Measurements from ENCODE around the gene LDLRAD4.
"Not testable (repeated sequence)": the region's sequence is repeated elsewhere in the genome, so short reads cannot be mapped to it uniquely, and the experiment has no call there.

Gene LDLRAD4

GRCh38 chr18:13336841-13337240, 118.3 kb downstream of the LDLRAD4 start:
- peaks cover 0 to 31% (median 6%) of the 10 kb centered on the region in 4 donors for H3K4me1 ChIP-seq
- DNase-seq: no peak
- no peaks in the 10 kb centered on the region for H3K27me3 ChIP-seq
- no peak overlapping the region for H3K27ac ChIP-seq
- intact Hi-C loops (cut with DNase I; ENCODE audit: low total_unique reads): no loop called here
- no peaks in the 10 kb centered on the region for H3K36me3 ChIP-seq
- peaks cover 0 to 12% (median 6%) of the 10 kb centered on the region in 3 donors for H3K9me3 ChIP-seq
- H3K4me3 ChIP-seq: no peak overlapping the region
- no peak for TF ChIP-seq CTCF (IDR thresholded peaks at IDR 0.05)

GRCh38 chr18:13337369-13337768, 118.8 kb downstream of the LDLRAD4 start:
- Histone ChIP-seq H3K27me3 (no peaks in the 10 kb centered on the region), H3K4me1 (peaks cover 0 to 31% (median 6%) of the 10 kb centered on the region in 4 donors), H3K4me3 (no peak overlapping the region), H3K27ac (no peak overlapping the region), H3K9me3 (peaks cover 0 to 12% (median 6%) of the 10 kb centered on the region in 3 donors), H3K36me3 (no peaks in the 10 kb centered on the region)
- no peak for DNase-seq
- no peak for TF ChIP-seq CTCF (IDR thresholded peaks at IDR 0.05)
- intact Hi-C loops (cut with DNase I; ENCODE audit: low total_unique reads): no loop called here

GRCh38 chr18:13338318-13338717, 119.8 kb downstream of the LDLRAD4 start:
- TF ChIP-seq CTCF (IDR thresholded peaks at IDR 0.05): no peak
- Histone ChIP-seq H3K4me3 (no peak overlapping the region), H3K27me3 (no peaks in the 10 kb centered on the region), H3K27ac (no peak overlapping the region), H3K36me3 (no peaks in the 10 kb centered on the region), H3K4me1 (peaks cover 0 to 31% (median 6%) of the 10 kb centered on the region in 4 donors), H3K9me3 (peaks cover 0 to 12% (median 6%) of the 10 kb centered on the region in 3 donors)
- intact Hi-C loops (cut with DNase I; ENCODE audit: low total_unique reads): no loop called here
- DNase-seq: no peak

- H3K27ac ChIP-seq: no peak overlapping the region
Observed at GRCh38 chr18:13339653-13340052, 121.1 kb downstream of the LDLRAD4 start.

DNA sequence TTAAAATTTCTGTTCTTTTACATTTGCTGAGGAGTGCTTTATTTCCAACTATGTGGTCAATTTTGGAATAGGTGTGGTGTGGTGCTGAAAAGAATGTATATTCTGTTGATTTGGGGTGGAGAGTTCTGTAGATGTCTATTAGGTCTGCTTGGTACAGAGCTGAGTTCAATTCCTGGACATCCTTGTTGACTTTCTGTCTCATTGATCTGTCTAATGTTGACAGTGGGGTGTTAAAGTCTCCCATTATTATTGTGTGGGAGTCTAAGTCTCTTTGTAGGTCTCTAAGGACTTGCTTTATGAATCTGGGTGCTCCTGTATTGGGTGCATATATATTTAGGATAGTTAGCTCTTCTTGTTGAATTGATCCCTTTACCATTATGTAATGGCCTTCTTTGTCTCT, 127.9 kb downstream of the LDLRAD4 start:
- H3K4me3 ChIP-seq; H3K4me1 ChIP-seq; intact Hi-C loops (cut with DNase I; ENCODE audit: low total_unique reads); DNase-seq; H3K27ac ChIP-seq; H3K27me3 ChIP-seq; H3K36me3 ChIP-seq: not testable (repeated sequence)
- H3K9me3 ChIP-seq: peaks cover 0 to 11% (median 9%) of the 10 kb centered on the region in 3 donors

More at GRCh38 chr18:13339653-13340052, 121.1 kb downstream of the LDLRAD4 start:
- Histone ChIP-seq H3K27me3 (no peaks in the 10 kb centered on the region), H3K36me3 (no peaks in the 10 kb centered on the region), H3K4me3 (no peak overlapping the region), H3K9me3 (peaks cover 0 to 8% (median 6%) of the 10 kb centered on the region in 3 donors), H3K4me1 (peaks cover 0 to 31% (median 6%) of the 10 kb centered on the region in 4 donors)
- intact Hi-C loops (cut with DNase I; ENCODE audit: low total_unique reads): no loop called here
- no peak for DNase-seq
- no peak for TF ChIP-seq CTCF (IDR thresholded peaks at IDR 0.05)

DNA sequence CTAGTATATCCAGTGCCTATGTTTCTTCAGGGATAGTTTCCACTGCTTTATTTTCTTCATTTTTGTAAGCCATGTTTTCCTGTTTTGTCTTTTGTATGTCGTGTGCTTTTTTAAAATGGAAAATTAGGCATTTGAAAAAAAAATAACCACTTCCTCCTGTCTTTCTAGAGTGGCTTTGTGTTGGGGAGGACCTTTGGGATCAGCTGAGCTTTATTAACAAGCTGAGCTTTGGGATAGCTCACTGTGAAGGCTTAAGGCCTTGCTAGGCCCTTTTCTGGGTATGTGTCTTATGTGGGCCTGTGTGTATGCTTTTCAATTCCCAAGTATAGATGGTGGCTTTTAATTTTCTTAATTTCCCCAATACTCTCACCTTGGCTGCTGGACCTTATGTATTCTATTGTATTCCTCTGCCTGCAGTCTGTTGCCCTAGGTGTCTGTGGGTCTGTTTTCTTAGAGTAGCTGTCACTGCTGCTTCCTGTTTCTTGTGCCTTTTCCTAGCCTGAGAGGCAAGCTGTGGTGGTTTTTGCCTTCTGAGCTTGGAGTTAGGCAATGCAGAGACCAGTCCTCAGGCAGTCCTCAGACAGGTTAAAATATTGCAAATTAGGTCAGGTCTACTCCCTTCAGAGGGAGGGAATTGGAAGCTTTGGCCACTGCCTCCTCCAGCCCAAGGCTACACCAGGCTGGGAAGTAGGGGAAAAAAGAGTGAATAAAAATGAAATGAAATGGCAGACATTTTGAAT, 134.7 kb downstream of the LDLRAD4 start:
- Histone ChIP-seq H3K27ac (no peak overlapping the region), H3K36me3 (no peaks in the 10 kb centered on the region), H3K27me3 (no peaks in the 10 kb centered on the region), H3K4me3 (no peak overlapping the region), H3K4me1 (peaks cover 0 to 18% (median 1%) of the 10 kb centered on the region in 4 donors), H3K9me3 (peaks cover 0 to 8% (median 6%) of the 10 kb centered on the region in 3 donors)
- intact Hi-C loops (cut with DNase I; ENCODE audit: low total_unique reads): no loop called here
- DNase-seq: no peak
- no peak for TF ChIP-seq CTCF (IDR thresholded peaks at IDR 0.05)

Data from tibial artery (tissue), 4 donors.